HCT116 (cell line): ENCODE results near the gene TNFSF11. TPM values are rescaled to one million over a fixed set of nuclear protein-coding genes. Genes with fewer than 3 reads are reported as not detected.

Source experiments
- ATAC-seq: fragments of 200-7000 bp; cut with Tn5 transposase; 2 replicates; pipeline ENCODE4 v1.9.1; 2020; ENCODE audit warnings: mild to moderate bottlenecking, moderate library complexity
- BruUV-seq: library from RNA; stranded (reverse); fragments of 400-500 nt; replicated peaks from 2 replicates; lab custom pipeline; 2021; lab: Mats Ljungman, UMichigan
- CTCF ChIA-PET: fragments of 300-600 bp; sonication (Branson Sonifier 250); formaldehyde crosslinking; loops from one replicate; lab custom pipeline; 2021; ENCODE audit warnings: antibody characterized with exemption; lab: Charles Lee
- POLR2A ChIA-PET: fragments of 300-600, 350-600 bp; sonication (Branson Sonifier 250); formaldehyde crosslinking; loops from one replicate; lab custom pipeline; 2021; ENCODE audit warnings: antibody characterized with exemption; lab: Charles Lee
- RAD21 ChIA-PET, 2 experiments: fragments of 300-600 bp; sonication (Branson Sonifier 250); formaldehyde crosslinking; loops; one replicate each; lab custom pipeline; 2023; ENCODE audit warnings: low total read pairs in 2 of 2; ENCODE audit not compliant: uncharacterized antibody in 2 of 2, unreplicated experiment in 2 of 2, low non-redundant PET in 1 of 2; lab: Charles Lee
- DNase-seq: peaks from one replicate; pipeline ENCODE4 v3.0.0-alpha.2; 2010; ENCODE audit warnings: low read depth, low spot score
- H2AFZ ChIP-seq: fragments of 200-600 bp; shearing (Covaris generic), sonication (generic); 2 replicates; pipeline ENCODE4 v1.6.1; 2017; ENCODE audit warnings: low read depth, mixed run types, mixed read lengths, antibody characterized with exemption, low read length; ENCODE audit not compliant: poor library complexity, severe bottlenecking
- H3K27ac ChIP-seq: 2 replicates; pipeline ENCODE4 v1.5.1; 2012; ENCODE audit warnings: low read depth, low read length
- H3K27me3 ChIP-seq: fragments of 200-600 bp; sonication (generic); 2 replicates; pipeline ENCODE4 v1.6.1; 2016; ENCODE audit warnings: mixed run types, low read length, mixed read lengths; ENCODE audit not compliant: insufficient read depth
- H3K36me3 ChIP-seq, 2 experiments: fragments of 200-500 bp in 1 of 2; fragments of 200-600 bp in 1 of 2; sonication (Bioruptor generic) in 1 of 2; sonication (generic) in 1 of 2; 2 replicates each; pipeline versions ENCODE4 v1.5.1 to v1.6.1; 2014 to 2016; ENCODE audit warnings: low read length in 2 of 2, inconsistent platforms in 1 of 2, mixed read lengths in 1 of 2, mixed run types in 1 of 2; ENCODE audit not compliant: insufficient read depth in 2 of 2, control insufficient read depth in 1 of 2
- H3K4me1 ChIP-seq, 2 experiments: fragments of 200-600 bp in 1 of 2; sonication (generic) in 1 of 2; 2 replicates each; pipeline versions ENCODE4 v1.5.1 to v1.6.1; 2012 to 2017; ENCODE audit warnings: low read length in 2 of 2, inconsistent platforms in 1 of 2, mild to moderate bottlenecking in 1 of 2, mixed read lengths in 1 of 2, mixed run types in 1 of 2, moderate library complexity in 1 of 2; ENCODE audit not compliant: insufficient read depth in 2 of 2, control insufficient read depth in 1 of 2
- H3K4me2 ChIP-seq: fragments of 200-600 bp; sonication (generic); 2 replicates; pipeline ENCODE4 v1.6.1; 2017; ENCODE audit warnings: mixed run types, low read length, mixed read lengths
- H3K4me3 ChIP-seq, 2 experiments: fragments of 200-600 bp in 1 of 2; sonication (generic) in 1 of 2; replicated peaks in 1 of 2; 2 replicates each; pipeline ENCODE4 v1.5.1; 2011 to 2016; ENCODE audit warnings: low read length in 2 of 2, control low read depth in 1 of 2, low read depth in 1 of 2, mild to moderate bottlenecking in 1 of 2, mixed read lengths in 1 of 2, mixed run types in 1 of 2
- H3K79me2 ChIP-seq: fragments of 200-600 bp; sonication (generic); 2 replicates; pipeline ENCODE4 v1.6.1; 2017; ENCODE audit warnings: mild to moderate bottlenecking, mixed run types, low read length, moderate library complexity, mixed read lengths; ENCODE audit not compliant: insufficient read depth
- H3K9ac ChIP-seq: fragments of 200-600 bp; sonication (generic); 2 replicates; pipeline ENCODE4 v1.6.1; 2016; ENCODE audit warnings: low read length, mixed read lengths
- H3K9me2 ChIP-seq: fragments of 200-600 bp; sonication (generic), shearing (Covaris generic); 2 replicates; pipeline ENCODE4 v1.6.1; 2017; ENCODE audit warnings: mixed run types, mild to moderate bottlenecking, moderate library complexity; ENCODE audit not compliant: insufficient read depth
- H3K9me3 ChIP-seq, 2 experiments: fragments of 200-500 bp in 1 of 2; fragments of 200-600 bp in 1 of 2; sonication (Bioruptor generic) in 1 of 2; sonication (generic) in 1 of 2; 2 replicates each; pipeline ENCODE4 v1.6.1; 2014 to 2017; ENCODE audit warnings: low read length in 2 of 2, mixed read lengths in 2 of 2, inconsistent platforms in 1 of 2, low read depth in 1 of 2, mild to moderate bottlenecking in 1 of 2, mixed run types in 1 of 2, moderate library complexity in 1 of 2; ENCODE audit not compliant: control insufficient read depth in 1 of 2, insufficient read depth in 1 of 2
- H4K20me1 ChIP-seq: fragments of 200-600 bp; sonication (generic), shearing (Covaris generic); 2 replicates; pipeline ENCODE4 v1.6.1; 2017; ENCODE audit warnings: mixed run types, mild to moderate bottlenecking, moderate library complexity; ENCODE audit not compliant: insufficient read depth
- CBX3 ChIP-seq: IDR thresholded peaks from 2 replicates; pipeline ENCODE4 v1.6.1; 2012; ENCODE audit warnings: low read depth
- CEBPB ChIP-seq: IDR thresholded peaks from 2 replicates; pipeline ENCODE4 v1.6.1; 2012; ENCODE audit warnings: low read depth
- EZH2 ChIP-seq: fragments of 200-600 bp; sonication (generic); IDR thresholded peaks from 2 replicates; pipeline ENCODE4 v1.6.1; 2017; ENCODE audit warnings: antibody characterized with exemption, mixed run types
- EZH2phosphoT487 ChIP-seq: fragments of 200-600 bp; IDR thresholded peaks from 2 replicates; pipeline ENCODE4 v1.6.1; 2018; ENCODE audit warnings: antibody characterized with exemption, borderline replicate concordance
- FOSL1 ChIP-seq: IDR thresholded peaks from 2 replicates; pipeline ENCODE4 v1.6.1; 2012; ENCODE audit warnings: low read depth
- JUND ChIP-seq: IDR thresholded peaks from 2 replicates; pipeline ENCODE4 v1.6.1; 2012
- POLR2A ChIP-seq: IDR thresholded peaks from 2 replicates; pipeline ENCODE4 v1.7.0; 2011; ENCODE audit warnings: borderline replicate concordance; ENCODE audit not compliant: insufficient read depth, insufficient read length; ENCODE audit errors: extremely low read depth
- RAD21 ChIP-seq: IDR thresholded peaks from 2 replicates; pipeline ENCODE4 v1.6.1; 2012; ENCODE audit warnings: low read depth, mild to moderate bottlenecking
- YY1 ChIP-seq: IDR thresholded peaks from 2 replicates; pipeline ENCODE4 v1.6.1; 2011; ENCODE audit warnings: low read length, low read depth, moderate library complexity, mild to moderate bottlenecking; ENCODE audit not compliant: insufficient replicate concordance; ENCODE audit errors: extremely low read depth
- ZFX ChIP-seq: fragments of 450-650 bp; IDR thresholded peaks from 2 replicates; pipeline ENCODE4 v1.6.1; 2017
- intact Hi-C: fragments of 100-400 bp; cut with micrococcal nuclease; formaldehyde crosslinking; loops from 2 replicates; pipeline ENCODE4 v1.10.0; 2022
- total RNA-seq: library from RNA; stranded (reverse); gene quantifications from one replicate; pipeline ENCODE4 v1.2.1, GENCODE V29; 2021; ENCODE audit not compliant: unreplicated experiment
- TF ChIP-seq, protein P1 (sequence below): IDR thresholded peaks from 2 replicates; pipeline ENCODE4 v1.6.1; 2011; ENCODE audit warnings: mild to moderate bottlenecking, low read length, moderate library complexity; ENCODE audit not compliant: insufficient replicate concordance; ENCODE audit errors: extremely low read depth
- TF ChIP-seq, protein P2 (sequence below), 3 experiments: fragments of 200-600 bp in 1 of 3; sonication (generic) in 1 of 3; IDR thresholded peaks in 2 of 3; conservative IDR thresholded peaks in 1 of 3; 2 replicates each; pipeline ENCODE4 v1.5.1; 2012 to 2017; ENCODE audit warnings: low read depth in 2 of 3, low read length in 2 of 3, antibody characterized with exemption in 1 of 3, borderline replicate concordance in 1 of 3, control low read depth in 1 of 3, mild to moderate bottlenecking in 1 of 3, mixed read lengths in 1 of 3, mixed run types in 1 of 3, moderate library complexity in 1 of 3; ENCODE audit not compliant: insufficient read depth in 1 of 3
- TF ChIP-seq, protein P3 (sequence below): IDR thresholded peaks from 2 replicates; pipeline ENCODE4 v1.6.1; 2012; ENCODE audit warnings: low read depth

Gene TNFSF11
- total RNA-seq, 1 experiment from 2014 or later: not detected

DNA sequence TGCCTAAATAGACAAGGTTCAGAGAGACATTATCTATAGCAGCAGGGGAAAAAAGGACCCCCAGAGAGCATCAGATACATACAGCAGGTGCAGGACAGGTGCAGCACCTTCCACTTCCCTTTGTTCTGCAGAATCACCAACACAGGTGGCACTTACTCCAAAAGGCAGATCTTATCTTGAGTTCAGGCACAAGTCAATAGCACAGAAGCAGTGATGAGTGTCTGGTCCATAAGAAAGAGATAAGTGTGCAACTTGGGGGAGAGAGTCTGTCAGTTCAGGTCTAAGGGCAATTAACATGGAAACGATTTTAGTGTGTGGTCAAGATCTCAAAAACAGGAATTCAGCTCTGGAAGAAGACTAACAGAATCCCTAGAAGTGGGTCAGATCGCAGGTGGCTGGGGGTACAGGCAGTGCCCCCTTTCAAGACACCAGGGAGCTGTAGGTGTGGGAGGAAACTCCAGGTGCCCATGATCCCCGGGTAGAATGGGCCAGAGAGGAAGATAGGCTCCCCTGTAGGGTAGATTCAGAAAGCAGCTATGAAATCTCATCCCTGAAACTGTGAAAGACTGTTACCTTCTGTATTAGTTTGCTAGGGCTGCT, 40.6 kb downstream of the TNFSF11 start:
- RAD21 ChIA-PET: no interaction called here
- CTCF ChIA-PET: no interaction called here
- H3K9ac ChIP-seq: no peak overlapping the region
- ATAC-seq: no peak
- H4K20me1 ChIP-seq: no peaks in the 10 kb centered on the region
- H3K79me2 ChIP-seq: no peaks in the 10 kb centered on the region
- no peaks in the 10 kb centered on the region for H3K4me1 ChIP-seq
- no peak for TF ChIP-seq FOSL1
- TF ChIP-seq POLR2A: no peak
- TF ChIP-seq, protein P1, sequence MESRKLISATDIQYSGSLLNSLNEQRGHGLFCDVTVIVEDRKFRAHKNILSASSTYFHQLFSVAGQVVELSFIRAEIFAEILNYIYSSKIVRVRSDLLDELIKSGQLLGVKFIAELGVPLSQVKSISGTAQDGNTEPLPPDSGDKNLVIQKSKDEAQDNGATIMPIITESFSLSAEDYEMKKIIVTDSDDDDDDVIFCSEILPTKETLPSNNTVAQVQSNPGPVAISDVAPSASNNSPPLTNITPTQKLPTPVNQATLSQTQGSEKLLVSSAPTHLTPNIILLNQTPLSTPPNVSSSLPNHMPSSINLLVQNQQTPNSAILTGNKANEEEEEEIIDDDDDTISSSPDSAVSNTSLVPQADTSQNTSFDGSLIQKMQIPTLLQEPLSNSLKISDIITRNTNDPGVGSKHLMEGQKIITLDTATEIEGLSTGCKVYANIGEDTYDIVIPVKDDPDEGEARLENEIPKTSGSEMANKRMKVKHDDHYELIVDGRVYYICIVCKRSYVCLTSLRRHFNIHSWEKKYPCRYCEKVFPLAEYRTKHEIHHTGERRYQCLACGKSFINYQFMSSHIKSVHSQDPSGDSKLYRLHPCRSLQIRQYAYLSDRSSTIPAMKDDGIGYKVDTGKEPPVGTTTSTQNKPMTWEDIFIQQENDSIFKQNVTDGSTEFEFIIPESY: no peak
- no peak for TF ChIP-seq ZFX
- no peak for TF ChIP-seq EZH2
- TF ChIP-seq, protein P2, sequence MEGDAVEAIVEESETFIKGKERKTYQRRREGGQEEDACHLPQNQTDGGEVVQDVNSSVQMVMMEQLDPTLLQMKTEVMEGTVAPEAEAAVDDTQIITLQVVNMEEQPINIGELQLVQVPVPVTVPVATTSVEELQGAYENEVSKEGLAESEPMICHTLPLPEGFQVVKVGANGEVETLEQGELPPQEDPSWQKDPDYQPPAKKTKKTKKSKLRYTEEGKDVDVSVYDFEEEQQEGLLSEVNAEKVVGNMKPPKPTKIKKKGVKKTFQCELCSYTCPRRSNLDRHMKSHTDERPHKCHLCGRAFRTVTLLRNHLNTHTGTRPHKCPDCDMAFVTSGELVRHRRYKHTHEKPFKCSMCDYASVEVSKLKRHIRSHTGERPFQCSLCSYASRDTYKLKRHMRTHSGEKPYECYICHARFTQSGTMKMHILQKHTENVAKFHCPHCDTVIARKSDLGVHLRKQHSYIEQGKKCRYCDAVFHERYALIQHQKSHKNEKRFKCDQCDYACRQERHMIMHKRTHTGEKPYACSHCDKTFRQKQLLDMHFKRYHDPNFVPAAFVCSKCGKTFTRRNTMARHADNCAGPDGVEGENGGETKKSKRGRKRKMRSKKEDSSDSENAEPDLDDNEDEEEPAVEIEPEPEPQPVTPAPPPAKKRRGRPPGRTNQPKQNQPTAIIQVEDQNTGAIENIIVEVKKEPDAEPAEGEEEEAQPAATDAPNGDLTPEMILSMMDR (IDR thresholded peaks at IDR 0.05 in 2 of 3, conservative IDR thresholded peaks at IDR 0.05 in 1 of 3; ENCODE audit: borderline replicate concordance in 1 of 3, insufficient read depth in 1 of 3, low read depth in 2 of 3, low read length in 2 of 3): no peak
- no peak for TF ChIP-seq YY1
- TF ChIP-seq JUND: no peak
- TF ChIP-seq, protein P3, sequence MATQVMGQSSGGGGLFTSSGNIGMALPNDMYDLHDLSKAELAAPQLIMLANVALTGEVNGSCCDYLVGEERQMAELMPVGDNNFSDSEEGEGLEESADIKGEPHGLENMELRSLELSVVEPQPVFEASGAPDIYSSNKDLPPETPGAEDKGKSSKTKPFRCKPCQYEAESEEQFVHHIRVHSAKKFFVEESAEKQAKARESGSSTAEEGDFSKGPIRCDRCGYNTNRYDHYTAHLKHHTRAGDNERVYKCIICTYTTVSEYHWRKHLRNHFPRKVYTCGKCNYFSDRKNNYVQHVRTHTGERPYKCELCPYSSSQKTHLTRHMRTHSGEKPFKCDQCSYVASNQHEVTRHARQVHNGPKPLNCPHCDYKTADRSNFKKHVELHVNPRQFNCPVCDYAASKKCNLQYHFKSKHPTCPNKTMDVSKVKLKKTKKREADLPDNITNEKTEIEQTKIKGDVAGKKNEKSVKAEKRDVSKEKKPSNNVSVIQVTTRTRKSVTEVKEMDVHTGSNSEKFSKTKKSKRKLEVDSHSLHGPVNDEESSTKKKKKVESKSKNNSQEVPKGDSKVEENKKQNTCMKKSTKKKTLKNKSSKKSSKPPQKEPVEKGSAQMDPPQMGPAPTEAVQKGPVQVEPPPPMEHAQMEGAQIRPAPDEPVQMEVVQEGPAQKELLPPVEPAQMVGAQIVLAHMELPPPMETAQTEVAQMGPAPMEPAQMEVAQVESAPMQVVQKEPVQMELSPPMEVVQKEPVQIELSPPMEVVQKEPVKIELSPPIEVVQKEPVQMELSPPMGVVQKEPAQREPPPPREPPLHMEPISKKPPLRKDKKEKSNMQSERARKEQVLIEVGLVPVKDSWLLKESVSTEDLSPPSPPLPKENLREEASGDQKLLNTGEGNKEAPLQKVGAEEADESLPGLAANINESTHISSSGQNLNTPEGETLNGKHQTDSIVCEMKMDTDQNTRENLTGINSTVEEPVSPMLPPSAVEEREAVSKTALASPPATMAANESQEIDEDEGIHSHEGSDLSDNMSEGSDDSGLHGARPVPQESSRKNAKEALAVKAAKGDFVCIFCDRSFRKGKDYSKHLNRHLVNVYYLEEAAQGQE: no peak
- no peak for TF ChIP-seq RAD21
- TF ChIP-seq CEBPB: no peak
- TF ChIP-seq CBX3: no peak
- TF ChIP-seq EZH2phosphoT487: no peak
- H3K36me3 ChIP-seq: no peaks in the 10 kb centered on the region
- no peak overlapping the region for H3K4me2 ChIP-seq
- H3K27ac ChIP-seq: no peak overlapping the region
- H3K9me3 ChIP-seq: no peaks in the 10 kb centered on the region
- no peak overlapping the region for H2AFZ ChIP-seq
- POLR2A ChIA-PET: no interaction called here
- peaks cover 26% of the 10 kb centered on the region; the same call in 1 of the 2 replicates for H3K27me3 ChIP-seq
- H3K4me3 ChIP-seq: no peak overlapping the region
- intact Hi-C loops: no loop called here
- no TSS peak for BruUV-seq
- no peaks in the 10 kb centered on the region for H3K9me2 ChIP-seq
- DNase-seq: no peak
